AG10803 (cell line): ENCODE data around the gene HTRA1.

Experiments used
- DNase-seq: peaks from one replicate; pipeline ENCODE4 v3.0.0; 2010; ENCODE audit warnings: low read depth
- H3K4me3 ChIP-seq: 2 replicates; pipeline ENCODE4 v1.5.1; 2011; ENCODE audit warnings: mild to moderate bottlenecking, low read length, control low read depth
- TF ChIP-seq, protein P1 (sequence below): conservative IDR thresholded peaks from 2 replicates; pipeline ENCODE4 v1.5.1; 2011; ENCODE audit warnings: mild to moderate bottlenecking, low read length, control low read depth, inconsistent platforms

Gene HTRA1

GRCh38 chr10:122480146-122480833 is 18.9 kb downstream of the HTRA1 start:
- TF ChIP-seq, protein P1, sequence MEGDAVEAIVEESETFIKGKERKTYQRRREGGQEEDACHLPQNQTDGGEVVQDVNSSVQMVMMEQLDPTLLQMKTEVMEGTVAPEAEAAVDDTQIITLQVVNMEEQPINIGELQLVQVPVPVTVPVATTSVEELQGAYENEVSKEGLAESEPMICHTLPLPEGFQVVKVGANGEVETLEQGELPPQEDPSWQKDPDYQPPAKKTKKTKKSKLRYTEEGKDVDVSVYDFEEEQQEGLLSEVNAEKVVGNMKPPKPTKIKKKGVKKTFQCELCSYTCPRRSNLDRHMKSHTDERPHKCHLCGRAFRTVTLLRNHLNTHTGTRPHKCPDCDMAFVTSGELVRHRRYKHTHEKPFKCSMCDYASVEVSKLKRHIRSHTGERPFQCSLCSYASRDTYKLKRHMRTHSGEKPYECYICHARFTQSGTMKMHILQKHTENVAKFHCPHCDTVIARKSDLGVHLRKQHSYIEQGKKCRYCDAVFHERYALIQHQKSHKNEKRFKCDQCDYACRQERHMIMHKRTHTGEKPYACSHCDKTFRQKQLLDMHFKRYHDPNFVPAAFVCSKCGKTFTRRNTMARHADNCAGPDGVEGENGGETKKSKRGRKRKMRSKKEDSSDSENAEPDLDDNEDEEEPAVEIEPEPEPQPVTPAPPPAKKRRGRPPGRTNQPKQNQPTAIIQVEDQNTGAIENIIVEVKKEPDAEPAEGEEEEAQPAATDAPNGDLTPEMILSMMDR, result no peak
- H3K4me3 ChIP-seq, result no peak overlapping the region
- no peak for DNase-seq

- TF ChIP-seq, protein P1, result no peak
- no peak for DNase-seq
- no peak overlapping the region for H3K4me3 ChIP-seq
These were observed 20.1 kb downstream of the HTRA1 start for GRCh38 chr10:122481296-122482056.

DNA sequence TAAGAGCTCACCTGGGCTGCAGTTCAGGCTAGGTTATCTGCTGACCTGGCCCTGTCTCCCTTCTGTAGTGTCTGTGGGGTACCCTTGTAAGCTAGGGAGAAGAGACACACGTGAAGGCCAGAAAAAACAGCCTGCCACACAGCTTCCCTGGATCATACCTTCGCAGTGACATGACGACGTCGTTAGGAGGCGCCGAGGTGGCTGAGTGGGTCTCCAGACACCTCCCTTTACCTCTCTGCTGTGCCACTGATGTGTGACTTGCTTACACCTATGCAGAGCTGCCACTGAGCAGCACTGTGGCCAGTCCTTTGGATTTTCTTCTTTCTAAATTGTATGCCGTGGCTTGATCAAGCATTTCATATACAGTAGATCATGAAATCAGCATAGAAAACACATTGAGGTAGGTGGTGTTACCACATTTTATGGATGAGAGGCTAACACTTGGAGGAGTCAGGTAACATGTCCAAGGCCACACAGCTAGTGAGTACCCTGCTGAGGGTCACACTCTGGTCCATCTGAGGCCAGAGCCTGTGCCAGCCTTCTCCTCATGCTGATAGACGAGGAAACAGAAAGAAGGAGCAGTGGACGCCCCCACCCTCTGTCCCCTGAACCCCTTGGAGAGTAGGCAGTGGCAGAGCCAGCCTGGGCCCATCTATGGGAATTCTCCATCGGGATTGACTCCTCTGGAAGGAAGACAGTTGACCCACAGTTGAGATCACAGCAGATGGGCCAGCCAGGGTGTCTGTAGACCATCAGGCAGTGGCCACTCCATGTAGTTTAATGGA is 23.1 kb downstream of the HTRA1 start:
- TF ChIP-seq, protein P1, result no peak
- no peak overlapping the region for H3K4me3 ChIP-seq
- DNase-seq, result no peak

DNA sequence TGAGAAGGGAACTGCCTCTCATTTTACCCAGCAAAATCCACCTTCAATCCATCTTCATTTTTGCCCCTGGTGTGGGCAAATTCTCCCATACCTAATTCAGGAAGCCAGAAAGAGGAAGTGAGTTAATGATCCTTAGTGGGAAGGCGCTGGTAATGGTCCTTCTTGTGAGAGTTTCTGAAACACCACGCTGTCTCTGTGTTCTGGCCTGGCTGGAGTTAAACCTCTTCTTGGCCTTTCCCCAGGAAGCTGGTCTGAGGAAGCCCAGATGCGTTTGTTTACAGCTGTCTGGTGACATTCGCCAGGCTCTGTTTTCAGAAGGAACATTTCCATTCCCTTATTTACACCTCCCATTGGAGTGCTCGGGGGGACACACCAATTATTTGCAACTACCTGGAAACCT is 24.3 kb downstream of the HTRA1 start:
- TF ChIP-seq, protein P1, result no peak
- DNase-seq, result no peak
- H3K4me3 ChIP-seq, result no peak overlapping the region

DNA sequence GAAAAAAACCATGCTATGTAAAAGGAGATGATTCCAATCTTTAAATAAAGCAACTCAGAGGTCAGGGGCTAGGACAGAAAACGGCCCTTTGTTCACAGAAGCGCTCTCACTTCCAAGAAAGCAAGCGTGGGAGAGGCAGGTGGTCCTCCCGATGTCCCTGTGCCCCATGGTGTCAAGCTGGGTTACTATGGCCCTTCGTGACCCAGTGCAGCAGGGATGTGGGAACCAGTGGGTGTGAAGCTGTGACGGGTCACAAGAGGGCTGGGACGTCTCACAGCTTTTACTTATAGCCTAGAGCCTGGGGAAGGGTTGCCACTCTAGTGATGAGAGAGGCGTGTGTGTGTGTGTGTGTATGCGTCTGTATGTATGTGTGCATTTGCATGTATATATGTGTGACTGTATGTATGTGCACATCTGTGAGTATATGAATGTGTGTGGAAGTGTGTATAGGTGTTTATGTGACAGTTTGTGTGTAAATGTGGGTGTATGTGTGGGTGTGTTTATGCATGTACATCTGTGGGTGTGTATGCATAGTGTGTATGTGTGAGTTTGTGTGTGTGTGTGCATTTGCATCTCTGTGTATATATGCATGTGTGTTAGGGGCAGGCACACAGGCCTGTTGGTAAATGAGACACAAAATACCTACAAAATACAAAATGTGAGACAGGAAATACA is 25.2 kb downstream of the HTRA1 start:
- no peak for DNase-seq
- TF ChIP-seq, protein P1, result no peak
- H3K4me3 ChIP-seq, result no peak overlapping the region

DNA sequence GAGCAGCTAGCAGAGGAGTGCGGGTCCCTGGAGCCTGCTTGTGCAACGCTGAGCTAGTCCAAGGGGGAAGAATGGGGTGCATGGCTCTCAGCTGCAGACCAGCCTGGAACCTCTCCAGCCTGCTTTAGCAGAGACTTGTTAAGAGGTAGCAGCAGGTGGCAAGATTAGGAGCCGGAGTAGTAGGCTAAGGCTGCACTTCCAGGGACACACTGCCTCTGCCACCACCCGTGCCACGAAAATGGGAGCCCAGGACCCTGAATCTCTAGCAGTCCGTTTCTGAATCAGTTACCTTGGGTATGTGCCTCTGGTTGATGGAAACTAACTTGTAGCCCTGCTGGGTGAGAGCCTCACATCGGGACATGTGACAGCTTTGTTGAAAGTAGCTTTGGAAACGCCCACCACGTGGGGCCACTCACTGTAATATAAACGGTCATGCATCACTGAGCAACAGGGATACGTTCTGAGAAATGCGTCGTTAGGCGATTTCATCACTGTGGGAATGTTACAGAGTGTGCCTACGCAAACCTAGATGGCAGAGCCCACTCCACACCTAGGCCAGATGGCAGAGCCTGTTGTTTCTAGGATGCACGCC is 25.9 kb downstream of the HTRA1 start:
- TF ChIP-seq, protein P1, result no peak
- DNase-seq, result no peak
- no peak overlapping the region for H3K4me3 ChIP-seq
